ENCODE measurements around the gene FAHD2A. TPM values are rescaled to one million over a fixed set of nuclear protein-coding genes. Genes with fewer than 3 reads are reported as not detected.
"Not testable (repeated sequence)": the region's sequence is repeated elsewhere in the genome, so short reads cannot be mapped to it uniquely, and the experiment has no call there.

The FAHD2A gene
- total RNA-seq, 2 donors from 2014 or later, result 19.1 to 19.2 TPM

GRCh38 chr2:95392320-95392719 is 10.2 kb upstream of the FAHD2A start:
- H3K9me3 Mint-ChIP-seq, result no peaks in the 10 kb centered on the region
- no peak overlapping the region for H3K4me3 Mint-ChIP-seq
- no peak overlapping the region for H3K27ac Mint-ChIP-seq
- no peaks in the 10 kb centered on the region for H3K4me1 Mint-ChIP-seq
- no peaks in the 10 kb centered on the region for H3K36me3 Mint-ChIP-seq (ENCODE audit: low read depth)
- H3K27me3 Mint-ChIP-seq, result peaks cover 4% of the 10 kb centered on the region
- ATAC-seq (replicated peaks), result no peak

GRCh38 chr2:95392730-95393455 is 9.6 kb upstream of the FAHD2A start:
- no peak overlapping the region for H3K27ac Mint-ChIP-seq
- no peaks in the 10 kb centered on the region for H3K36me3 Mint-ChIP-seq (ENCODE audit: low read depth)
- no peaks in the 10 kb centered on the region for H3K4me1 Mint-ChIP-seq
- no peak overlapping the region for H3K4me3 Mint-ChIP-seq
- H3K9me3 Mint-ChIP-seq, result no peaks in the 10 kb centered on the region
- H3K27me3 Mint-ChIP-seq, result peaks cover under 1% of the 10 kb centered on the region
- ATAC-seq (replicated peaks), result no peak

- H3K4me1 Mint-ChIP-seq, result no peaks in the 10 kb centered on the region
- no peaks in the 10 kb centered on the region for H3K36me3 Mint-ChIP-seq (ENCODE audit: low read depth)
- no peaks in the 10 kb centered on the region for H3K27me3 Mint-ChIP-seq
- no peaks in the 10 kb centered on the region for H3K9me3 Mint-ChIP-seq
- no peak overlapping the region for H3K4me3 Mint-ChIP-seq
- no peak for ATAC-seq (replicated peaks)
- no peak overlapping the region for H3K27ac Mint-ChIP-seq
Measured at GRCh38 chr2:95393901-95394300, 8.6 kb upstream of the FAHD2A start.

- Mint-ChIP-seq H3K27ac (no peak overlapping the region), H3K4me3 (no peak overlapping the region), H3K4me1 (peaks cover 9% of the 10 kb centered on the region), H3K27me3 (no peaks in the 10 kb centered on the region), H3K36me3 (ENCODE audit: low read depth) (no peaks in the 10 kb centered on the region), H3K9me3 (no peaks in the 10 kb centered on the region)
- no peak for ATAC-seq (replicated peaks)
Measured at GRCh38 chr2:95399061-95399460, 3.4 kb upstream of the FAHD2A start.

- Mint-ChIP-seq H3K4me1 (peaks cover 9% of the 10 kb centered on the region), H3K27ac (peak overlapping the region; percentile 96), H3K27me3 (no peaks in the 10 kb centered on the region), H3K36me3 (ENCODE audit: low read depth) (no peaks in the 10 kb centered on the region), H3K9me3 (no peaks in the 10 kb centered on the region), H3K4me3 (peak overlapping the region; percentile 97)
- no peak for ATAC-seq (replicated peaks)
Measured at GRCh38 chr2:95401480-95401879, 1.0 kb upstream of the FAHD2A start.

- not testable (repeated sequence) for H3K4me1 Mint-ChIP-seq; H3K36me3 Mint-ChIP-seq (ENCODE audit: low read depth); H3K27me3 Mint-ChIP-seq; H3K9me3 Mint-ChIP-seq
- Mint-ChIP-seq H3K27ac (peak overlapping the region; percentile 96), H3K4me3 (peak overlapping the region; percentile 97)
- ATAC-seq (replicated peaks), result peak; percentile 27
Measured at GRCh38 chr2:95402004-95402369, 521 bp upstream of the FAHD2A start.

- not testable (repeated sequence) for H3K9me3 Mint-ChIP-seq
Measured at GRCh38 chr2:95403204-95403721, 755 bp downstream of the FAHD2A start.

GRCh38 chr2:95403824-95404223 is 1.3 kb downstream of the FAHD2A start:
- H3K9me3 Mint-ChIP-seq; H3K4me1 Mint-ChIP-seq; ATAC-seq (replicated peaks); H3K27me3 Mint-ChIP-seq: not testable (repeated sequence)
- H3K27ac Mint-ChIP-seq, result peak overlapping the region; percentile 96
- H3K36me3 Mint-ChIP-seq (ENCODE audit: low read depth), result peaks cover 18% of the 10 kb centered on the region
- H3K4me3 Mint-ChIP-seq, result peak overlapping the region; percentile 97

More at GRCh38 chr2:95403204-95403721, 755 bp downstream of the FAHD2A start:
- Mint-ChIP-seq H3K4me3 (peak overlapping the region; percentile 97), H3K36me3 (ENCODE audit: low read depth) (peaks cover 15% of the 10 kb centered on the region), H3K27ac (peak overlapping the region; percentile 96)
- H3K4me1 Mint-ChIP-seq, H3K27me3 Mint-ChIP-seq: not testable (repeated sequence)
- peak; percentile 36 for ATAC-seq (replicated peaks)

- H3K27me3 Mint-ChIP-seq; H3K4me1 Mint-ChIP-seq; H3K9me3 Mint-ChIP-seq; H3K4me3 Mint-ChIP-seq; ATAC-seq (replicated peaks); H3K27ac Mint-ChIP-seq: not testable (repeated sequence)
- H3K36me3 Mint-ChIP-seq (ENCODE audit: low read depth), result peaks cover 23% of the 10 kb centered on the region
Measured at GRCh38 chr2:95404676-95405075, 2.2 kb downstream of the FAHD2A start.

- peaks cover 25% of the 10 kb centered on the region for H3K36me3 Mint-ChIP-seq (ENCODE audit: low read depth)
- not testable (repeated sequence) for H3K4me1 Mint-ChIP-seq; ATAC-seq (replicated peaks); H3K27ac Mint-ChIP-seq; H3K4me3 Mint-ChIP-seq; H3K27me3 Mint-ChIP-seq; H3K9me3 Mint-ChIP-seq
Measured at GRCh38 chr2:95411239-95411638, 8.7 kb downstream of the FAHD2A start.

GRCh38 chr2:95414015-95414594 is 11.6 kb downstream of the FAHD2A start:
- not testable (repeated sequence) for H3K4me1 Mint-ChIP-seq; H3K27ac Mint-ChIP-seq; H3K36me3 Mint-ChIP-seq (ENCODE audit: low read depth); H3K27me3 Mint-ChIP-seq; H3K4me3 Mint-ChIP-seq; H3K9me3 Mint-ChIP-seq
- ATAC-seq (replicated peaks), result peak; percentile 90

- H3K36me3 Mint-ChIP-seq (ENCODE audit: low read depth); H3K9me3 Mint-ChIP-seq; H3K4me1 Mint-ChIP-seq; H3K27ac Mint-ChIP-seq; H3K4me3 Mint-ChIP-seq; ATAC-seq (replicated peaks); H3K27me3 Mint-ChIP-seq: not testable (repeated sequence)
Measured at GRCh38 chr2:95415138-95415537, 12.6 kb downstream of the FAHD2A start.

GRCh38 chr2:95415561-95415960 is 13.1 kb downstream of the FAHD2A start:
- H3K9me3 Mint-ChIP-seq; ATAC-seq (replicated peaks); H3K4me1 Mint-ChIP-seq; H3K4me3 Mint-ChIP-seq; H3K27me3 Mint-ChIP-seq; H3K36me3 Mint-ChIP-seq (ENCODE audit: low read depth); H3K27ac Mint-ChIP-seq: not testable (repeated sequence)

GRCh38 chr2:95427196-95427867 is 24.8 kb downstream of the FAHD2A start:
- H3K36me3 Mint-ChIP-seq (ENCODE audit: low read depth); ATAC-seq (replicated peaks); H3K4me1 Mint-ChIP-seq; H3K27me3 Mint-ChIP-seq; H3K4me3 Mint-ChIP-seq; H3K27ac Mint-ChIP-seq; H3K9me3 Mint-ChIP-seq: not testable (repeated sequence)

Data from activated T-helper 17 cell treated with anti-CD3 and anti-CD28 coated beads, Interleukin-2, amount 50 U/mL, for 72 hours (primary cell).